NCI-H2081 treated with DMSO at 0.1 percent for 48 hours (cell line): ENCODE results near the gene KRT8.

Experiments used
- DNase-seq: peaks from one replicate; lab custom pipeline; 2025; lab: John Stamatoyannopoulos, UW

The KRT8 gene

DNA sequence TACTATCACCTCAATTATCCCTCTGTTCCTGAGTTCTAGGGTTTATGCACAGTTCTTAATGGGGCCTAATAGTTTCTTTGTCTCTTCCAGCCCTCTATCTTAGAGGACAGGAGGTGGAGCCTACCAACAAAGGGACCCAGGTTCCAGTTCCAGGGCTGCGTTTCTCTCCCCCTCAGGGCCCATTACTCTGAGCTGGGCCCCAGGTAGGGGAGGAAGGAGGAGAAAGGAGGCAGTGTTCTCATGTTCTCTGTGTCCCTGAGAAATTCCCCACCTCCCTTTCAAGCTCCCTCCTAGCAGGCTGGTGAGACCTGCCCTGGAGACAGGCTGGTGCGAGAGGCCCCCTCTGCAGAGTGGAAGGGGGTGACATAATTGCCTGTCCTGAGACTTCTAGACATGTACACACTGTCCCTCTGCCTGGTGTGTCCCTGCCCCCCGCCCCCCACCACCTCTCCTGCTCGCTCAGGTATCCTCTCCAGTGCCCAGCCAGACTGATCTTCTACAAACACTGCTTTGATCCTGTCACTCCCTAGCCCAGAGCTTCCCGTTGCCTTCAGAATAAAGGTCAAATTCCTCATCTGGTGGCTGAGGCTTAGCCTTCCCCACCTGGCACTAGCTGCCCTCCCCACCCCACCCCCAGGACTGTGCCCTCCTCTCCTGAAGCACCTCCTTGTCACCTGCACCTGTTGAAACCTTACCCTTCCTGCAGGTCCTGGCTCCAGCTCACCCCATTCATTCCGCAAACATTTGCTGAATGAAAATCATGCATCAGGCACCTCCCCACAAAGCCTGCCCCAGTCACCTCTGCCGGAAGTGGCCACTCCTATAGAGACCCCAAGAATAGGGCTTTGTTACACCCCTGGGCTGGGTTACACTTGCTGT, 21.1 kb upstream of the KRT8 start:
- no peak for DNase-seq

DNA sequence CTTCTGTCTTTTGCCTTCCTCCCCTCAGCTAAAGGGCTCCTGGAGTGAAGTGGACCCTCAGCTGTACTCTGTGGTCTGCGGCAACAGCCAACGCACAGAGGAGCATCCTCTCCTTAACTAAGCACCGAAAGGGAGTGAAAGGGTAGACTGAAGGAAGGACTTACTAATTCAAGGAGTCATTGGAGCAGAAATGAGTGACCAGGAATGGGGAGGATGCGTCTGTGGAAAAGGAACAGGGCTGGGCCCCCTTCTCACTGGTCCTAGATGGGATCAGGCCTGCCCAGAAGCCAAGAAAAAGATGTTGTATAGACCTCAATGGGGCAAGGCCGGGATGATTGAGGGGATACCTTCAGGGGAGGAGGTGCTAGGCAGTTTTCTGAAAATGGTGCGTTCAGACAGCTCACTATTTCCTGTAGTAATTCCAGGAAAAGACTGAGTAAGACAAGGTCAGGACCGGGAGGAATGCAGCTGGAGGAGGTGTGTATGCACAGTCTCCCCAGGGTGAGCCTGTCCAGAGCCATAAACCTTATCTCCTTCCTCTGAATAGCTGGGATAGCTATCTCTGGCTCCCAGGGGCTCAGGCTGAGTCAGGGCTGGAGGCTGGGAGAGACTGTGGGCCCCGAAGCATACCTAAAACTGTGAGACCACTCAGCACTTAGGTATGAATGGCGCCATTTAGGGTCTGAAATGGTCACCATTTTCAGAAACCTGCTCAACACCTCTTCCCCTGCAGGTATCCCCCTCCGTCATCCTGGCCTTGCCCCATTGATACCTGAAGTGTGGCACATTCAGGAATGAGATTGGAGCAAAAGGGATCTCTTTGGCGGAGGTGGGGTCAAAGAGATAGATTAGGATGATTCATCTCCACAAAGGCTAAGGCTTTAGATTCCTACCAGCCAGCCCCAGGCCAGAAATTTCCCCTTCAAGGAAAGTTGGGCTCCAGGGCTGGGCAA, 20.2 kb upstream of the KRT8 start:
- no peak for DNase-seq

DNA sequence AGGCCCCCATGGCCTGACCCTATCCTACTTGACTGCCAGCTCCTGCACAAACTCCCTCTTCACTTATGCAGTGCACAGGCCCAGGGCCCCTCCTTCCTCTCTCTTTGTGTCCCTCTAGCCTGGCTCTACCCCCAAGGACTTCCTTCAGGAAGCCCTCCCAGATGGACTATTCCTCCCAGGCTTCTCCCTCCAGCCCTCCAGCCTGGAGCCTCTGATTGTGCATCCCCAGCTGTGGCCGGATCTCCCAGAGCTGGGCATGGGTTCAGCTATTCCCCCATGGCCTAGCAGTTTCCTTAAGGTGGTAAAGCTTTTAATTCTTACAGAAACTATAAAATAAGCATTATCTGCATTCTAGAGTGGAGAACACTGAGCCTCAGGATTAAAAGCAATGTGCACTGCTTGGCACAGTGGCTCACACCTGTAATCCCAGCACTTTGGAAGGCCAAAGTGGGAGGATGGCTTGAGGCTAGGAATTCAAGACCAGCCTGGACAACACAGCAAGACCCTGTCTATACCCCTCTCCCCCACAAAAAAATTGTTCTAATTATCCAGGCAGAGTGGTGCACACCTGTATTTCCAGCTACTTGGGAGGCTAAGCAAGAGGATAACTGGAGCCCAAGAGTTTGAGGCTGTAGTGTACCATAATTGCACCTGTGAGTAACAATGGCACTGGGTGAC, 16.8 kb upstream of the KRT8 start:
- no peak for DNase-seq

DNA sequence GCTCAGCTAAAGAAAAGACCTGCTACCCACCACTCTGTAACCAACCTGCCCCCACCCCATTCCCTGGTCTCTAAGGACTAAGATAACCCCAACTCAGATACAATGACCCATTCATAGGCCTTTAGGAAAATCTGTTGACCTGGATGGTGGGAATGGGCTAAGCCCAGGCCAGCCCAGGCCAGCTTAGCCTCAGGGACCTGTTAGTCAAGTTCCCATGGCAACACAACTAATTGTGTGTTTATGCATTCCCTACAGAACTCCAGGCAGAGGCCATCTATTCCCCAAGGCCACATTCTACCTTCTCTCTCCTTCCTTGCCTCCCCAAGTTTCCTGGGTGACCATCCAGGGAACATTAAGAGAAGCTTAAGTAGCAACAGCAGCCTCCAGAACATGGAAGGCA, 16.1 kb upstream of the KRT8 start:
- no peak for DNase-seq

DNA sequence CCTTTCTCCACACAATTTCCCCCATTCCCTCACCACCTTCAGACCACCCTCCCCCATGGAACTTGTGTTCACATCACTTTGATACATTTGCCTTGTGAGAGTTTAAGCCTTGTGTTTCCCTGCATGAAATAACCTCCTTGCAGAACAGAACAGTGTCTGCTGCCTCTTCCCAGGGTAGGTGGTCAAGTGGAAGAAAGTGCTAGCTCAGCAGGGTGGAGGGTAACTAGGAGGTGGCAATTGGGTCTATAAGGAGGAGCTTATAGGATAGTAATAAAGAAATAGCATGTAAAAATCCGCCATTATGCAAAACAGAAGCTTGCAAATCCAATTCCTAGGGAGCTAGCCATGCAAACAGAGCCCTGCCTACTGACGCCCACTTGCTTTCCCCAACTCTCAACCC, 13.9 kb upstream of the KRT8 start:
- no peak for DNase-seq

DNA sequence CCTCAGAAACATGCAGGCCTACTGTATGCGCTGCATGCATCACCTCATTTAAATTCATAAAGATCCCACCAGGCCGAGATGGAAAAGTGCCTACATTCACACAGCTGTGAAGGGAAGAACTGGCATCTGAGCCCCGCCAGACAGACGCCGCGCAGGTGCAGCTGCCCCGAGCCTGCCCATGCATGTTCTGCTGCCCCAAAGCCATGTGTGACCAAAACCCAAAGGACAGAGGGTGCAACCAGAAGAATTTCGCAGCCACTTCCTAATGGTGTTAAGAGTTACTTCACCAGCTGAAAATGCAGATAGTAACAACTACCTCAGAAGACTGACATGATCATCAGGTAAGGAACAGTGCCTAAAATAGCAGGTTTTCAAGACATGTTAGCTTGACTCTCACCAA, 13.5 kb upstream of the KRT8 start:
- no peak for DNase-seq

DNA sequence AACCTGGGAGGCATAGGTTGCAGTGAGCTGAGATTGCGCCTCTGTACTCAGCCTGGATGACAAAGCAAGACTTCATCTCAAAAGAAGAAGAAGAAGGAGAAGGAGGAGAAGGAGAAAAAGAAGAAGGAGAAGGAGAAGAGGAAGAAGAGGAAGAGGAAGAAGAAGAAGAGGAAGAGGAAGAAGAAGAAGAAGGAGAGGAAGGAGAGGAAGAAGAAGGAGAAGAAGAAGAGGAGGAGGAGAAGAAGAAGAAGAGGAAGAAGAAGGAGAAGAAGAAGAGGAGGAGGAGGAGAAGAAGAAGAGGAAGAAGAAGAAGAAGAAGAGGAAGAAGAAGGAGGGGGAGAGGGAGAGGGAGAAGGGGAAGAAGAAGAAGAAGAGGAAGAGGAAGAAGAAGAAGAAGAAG, 12.9 kb upstream of the KRT8 start:
- DNase-seq, result no peak

DNA sequence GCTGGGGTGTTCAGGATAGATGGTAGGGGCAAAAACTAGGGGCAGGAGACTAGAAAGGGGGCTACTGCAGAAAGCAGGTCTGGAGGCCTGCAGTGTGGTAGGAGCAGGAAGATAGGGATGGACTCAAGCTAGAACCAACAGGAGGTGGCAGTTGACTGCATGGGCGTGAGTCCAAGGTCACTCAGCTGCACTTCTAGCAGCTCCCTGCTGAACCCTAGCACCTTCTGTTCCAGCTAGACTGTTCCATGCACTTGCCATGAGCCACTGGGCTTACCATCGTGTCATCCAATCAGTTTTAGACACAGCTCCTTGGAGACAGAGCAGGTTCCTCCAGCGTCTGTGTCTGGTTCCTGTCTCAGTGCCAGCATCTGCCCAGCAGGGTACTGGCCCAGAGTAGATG, 11.3 kb upstream of the KRT8 start:
- DNase-seq, result no peak

DNA sequence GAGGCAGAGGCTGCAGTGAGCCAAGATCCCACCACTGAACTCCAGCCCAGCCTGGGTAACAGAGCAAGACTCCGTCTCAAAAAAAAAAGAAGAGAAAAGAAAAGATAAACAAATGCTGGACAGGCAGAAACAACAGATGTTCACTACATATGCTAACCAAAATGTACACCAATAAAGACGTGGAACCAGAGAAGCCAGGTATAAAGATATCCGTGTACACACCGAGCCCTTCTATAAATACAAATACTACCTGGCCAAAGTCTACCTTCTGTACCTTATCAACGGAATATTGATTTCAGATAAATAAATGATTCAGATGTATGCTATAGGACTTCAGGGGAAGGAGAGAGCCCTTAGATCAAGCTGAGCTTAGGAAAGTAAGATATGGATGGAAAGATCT, 10.8 kb upstream of the KRT8 start:
- no peak for DNase-seq

DNA sequence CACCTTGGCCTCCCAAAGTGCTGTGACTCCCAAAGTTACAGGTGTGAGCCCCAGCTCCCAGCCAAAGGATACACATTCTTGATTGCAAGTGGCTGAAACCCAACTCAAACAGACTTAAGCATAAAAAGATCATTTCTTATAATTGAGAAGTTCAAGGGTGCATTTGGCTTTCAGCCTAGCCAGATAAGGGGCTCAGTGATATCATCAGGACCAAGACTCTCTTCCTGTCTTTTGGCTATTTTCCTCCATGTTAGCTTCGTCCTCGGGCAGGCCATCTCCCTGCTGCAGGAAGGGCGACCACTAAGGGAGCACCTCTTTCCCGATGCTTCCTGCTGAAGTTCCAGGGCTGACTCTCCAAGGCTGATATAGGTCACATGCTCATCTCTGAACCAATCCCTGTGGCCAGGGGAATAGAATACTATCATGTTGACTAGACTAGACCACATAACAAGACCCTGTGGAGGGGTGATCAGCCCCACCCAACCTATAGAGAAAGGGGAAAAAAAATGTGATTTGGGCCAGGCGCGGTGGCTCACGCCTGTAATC, 9.8 kb upstream of the KRT8 start:
- DNase-seq, result no peak

DNA sequence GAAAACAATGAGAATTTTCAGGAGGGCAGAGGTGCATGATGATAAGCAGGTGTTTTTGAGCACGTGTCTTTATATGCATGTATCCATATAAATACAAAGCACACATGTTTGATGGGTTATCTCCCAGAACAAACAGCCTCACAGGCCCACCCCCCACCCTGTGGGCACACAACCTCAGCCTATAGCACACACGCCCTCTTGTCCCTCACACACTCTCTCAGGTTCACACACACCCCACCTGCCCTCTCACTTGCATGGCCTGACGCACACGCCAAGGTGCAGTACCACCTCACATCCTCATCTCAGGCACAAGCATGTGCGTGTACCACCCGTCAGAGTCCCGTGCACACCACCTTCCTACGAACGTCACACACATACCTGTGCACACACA, 8.6 kb upstream of the KRT8 start:
- DNase-seq, result no peak

DNA sequence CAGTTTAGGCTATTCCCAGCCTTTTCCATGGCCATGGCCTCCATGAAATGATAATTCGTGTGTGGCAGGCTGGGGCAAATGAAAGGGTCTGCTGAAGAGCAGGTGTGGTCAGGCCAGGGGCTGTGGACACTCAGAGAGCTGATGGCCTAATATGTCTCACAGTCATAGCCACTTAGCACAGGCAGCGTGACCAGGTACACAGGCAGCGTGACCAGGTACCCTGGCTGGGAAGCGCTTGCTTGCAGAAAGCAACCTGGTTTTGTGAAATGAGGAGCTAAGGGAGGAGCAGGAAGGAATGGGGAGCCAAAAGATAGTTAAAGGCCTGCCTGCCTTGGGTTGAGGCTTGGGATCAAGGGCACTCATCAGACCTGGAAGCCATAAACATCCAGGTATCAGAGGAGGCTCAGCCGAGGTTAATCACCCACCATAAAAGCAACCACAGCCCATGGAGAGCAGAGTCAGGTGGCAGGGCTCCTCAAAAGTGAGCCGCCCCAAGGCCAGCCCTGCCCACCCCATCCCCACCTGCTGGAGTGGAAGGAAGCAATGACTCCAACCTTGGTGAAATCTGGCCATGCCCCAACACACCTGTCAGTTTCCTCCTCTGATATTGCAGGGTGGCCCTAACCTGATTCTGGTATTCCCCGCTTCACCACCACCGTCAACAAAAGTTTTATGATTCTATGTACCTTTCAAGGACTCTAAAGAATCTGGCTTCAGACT, 8.0 kb upstream of the KRT8 start:
- DNase-seq, result no peak

DNA sequence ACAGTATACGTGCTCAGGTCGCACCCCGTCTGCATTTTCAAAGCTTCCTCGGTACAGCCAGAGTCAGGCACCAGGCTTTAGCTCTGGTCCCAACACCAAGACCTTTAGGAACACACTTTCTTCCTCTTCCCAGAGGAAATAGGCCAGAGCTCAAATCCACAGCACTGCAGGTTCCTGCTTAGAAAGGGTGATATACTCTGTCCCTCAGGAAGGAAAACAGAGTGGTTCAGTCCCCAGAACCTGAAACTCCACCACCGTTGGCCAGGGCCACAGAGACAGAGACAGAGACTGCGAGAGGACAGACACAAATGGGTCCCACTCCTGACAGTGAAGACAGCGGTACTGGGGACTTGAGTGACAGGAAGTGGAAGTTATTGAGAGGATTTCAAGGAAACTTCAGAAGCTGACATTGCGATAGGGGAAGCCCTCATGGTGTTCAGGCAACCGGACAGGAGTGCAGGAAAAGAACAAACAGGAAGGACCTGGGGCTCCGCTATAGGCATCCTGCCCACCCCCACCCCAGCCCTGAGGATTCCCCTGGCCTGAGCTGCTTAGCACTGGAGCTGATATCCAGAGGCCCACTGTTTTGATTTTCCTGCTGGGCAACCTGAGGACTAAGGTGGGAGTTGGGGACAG, 5.5 kb upstream of the KRT8 start:
- no peak for DNase-seq

DNA sequence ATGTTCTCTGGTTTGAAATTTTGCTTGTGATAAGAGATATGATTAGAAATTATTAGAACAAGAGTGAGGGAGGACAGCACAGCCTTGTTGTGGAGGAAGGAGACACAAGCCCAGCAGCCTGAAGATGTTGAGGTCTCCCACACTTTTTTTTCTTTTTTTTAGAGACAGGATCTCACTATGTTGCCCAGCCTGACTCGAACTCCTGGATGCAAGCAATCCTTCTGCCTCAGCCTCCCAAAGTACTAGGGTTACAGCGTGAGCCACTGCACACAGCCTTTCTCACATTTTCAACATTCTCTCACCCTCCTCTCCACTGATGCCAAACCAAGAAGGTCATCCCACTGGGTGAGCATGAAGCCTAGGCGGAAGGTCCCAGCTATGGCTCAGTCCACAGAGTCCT, 4.9 kb upstream of the KRT8 start:
- no peak for DNase-seq

DNA sequence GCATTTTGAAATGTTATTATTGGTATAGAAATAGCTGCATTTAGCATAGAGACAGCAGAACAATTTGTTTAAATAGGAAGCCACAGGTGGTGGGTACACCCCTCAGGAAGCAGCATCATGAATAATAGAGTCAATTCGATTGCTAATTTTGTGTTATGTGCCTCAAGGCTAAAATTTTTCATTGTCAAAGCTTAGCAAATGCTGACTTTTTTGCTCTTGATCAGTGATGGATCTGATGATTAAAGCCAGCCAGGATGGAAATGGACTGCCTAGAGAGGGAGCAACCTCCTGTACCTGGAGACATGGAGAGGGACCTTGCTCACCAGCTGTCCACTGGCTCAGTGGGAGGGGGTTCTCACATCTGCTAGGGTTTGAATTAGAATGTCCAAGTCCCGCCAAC, 4.5 kb upstream of the KRT8 start:
- peak; percentile 47 for DNase-seq

DNA sequence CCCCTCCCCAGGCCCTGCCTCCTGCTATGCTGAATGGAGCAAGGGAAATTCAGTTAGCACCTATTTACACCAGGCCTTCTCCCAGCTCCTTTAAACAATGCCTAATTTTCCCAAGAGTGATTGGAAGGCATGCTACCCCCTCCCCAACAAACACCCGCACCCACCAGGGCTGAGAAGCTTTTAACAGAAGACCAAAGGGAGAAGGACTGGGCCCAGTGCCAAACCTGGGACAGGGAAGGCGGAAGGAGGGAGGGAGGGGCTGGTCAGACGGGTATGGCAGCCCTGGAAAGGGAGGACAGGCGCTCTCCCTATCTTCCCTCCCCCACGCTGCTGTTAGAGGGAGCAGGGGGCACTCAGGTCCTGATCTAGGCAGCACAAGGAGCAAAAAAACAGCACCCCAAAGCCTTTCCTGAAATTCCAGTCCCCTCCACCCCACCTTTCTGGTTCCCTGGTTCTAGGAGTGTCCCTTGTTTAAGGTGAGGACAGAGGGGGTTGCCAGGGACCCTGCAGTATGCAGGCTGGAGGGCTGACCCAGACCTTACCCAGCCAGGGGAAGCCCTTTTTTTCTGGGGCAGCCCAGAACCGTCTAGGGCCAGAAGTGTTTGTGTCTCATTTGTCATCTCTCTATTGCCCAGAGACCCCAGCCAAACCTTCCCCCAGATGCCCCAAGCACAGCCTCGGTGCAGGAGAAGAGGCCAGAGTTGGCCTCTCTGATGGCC, 2.4 kb upstream of the KRT8 start:
- peak; percentile 60 for DNase-seq

DNA sequence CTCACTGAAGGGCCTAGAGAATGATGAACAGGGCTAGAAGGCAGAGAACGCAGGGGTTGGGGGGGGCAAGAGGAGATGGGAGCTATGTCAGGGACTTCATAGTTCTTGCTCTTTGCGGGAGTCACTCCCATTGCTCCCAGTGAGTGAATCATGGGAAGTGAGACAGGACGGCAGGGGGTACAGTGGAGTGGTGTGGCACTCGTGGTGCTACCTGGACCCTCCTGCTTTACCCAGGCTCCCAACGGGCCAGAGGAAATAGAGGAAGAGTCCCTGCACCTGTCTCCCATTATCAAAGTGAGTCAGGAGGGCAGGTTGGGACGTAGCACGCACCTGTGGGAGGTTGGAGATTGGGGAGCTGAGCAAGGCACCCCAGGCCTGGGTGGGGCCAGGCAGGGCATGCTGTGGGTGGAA, 1.3 kb upstream of the KRT8 start:
- DNase-seq, result no peak

DNA sequence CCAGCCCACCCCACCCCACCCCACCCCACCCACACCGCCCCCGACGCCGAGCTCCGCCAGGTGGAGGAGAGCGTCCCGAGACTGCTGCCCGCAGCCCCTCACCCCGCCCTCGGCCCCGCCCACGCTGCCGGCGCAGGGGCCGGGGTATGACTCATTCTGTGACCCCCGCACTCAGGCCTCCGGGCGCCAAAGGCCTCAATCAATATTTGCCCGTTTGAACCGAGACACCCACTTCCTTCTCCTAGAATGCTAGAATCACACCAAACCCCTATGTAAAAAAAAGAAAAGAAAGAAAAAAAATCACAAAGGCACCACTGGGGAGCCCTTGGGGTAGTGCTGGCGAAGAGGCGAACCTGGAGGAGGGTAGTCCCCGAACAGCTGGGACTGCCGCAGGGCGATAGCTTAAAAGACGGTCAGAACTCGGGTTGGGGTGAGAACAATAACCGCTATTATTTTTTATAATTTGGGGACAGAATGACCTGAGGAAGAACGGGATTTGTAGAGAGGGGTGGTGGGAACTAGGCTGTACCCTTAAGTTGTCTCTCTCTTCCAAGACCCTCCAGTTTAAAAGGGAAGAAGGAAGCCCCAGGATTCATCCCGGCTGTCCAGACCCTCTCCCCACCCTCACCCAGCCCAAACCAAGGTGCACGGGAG, 894 bp downstream of the KRT8 start:
- no peak for DNase-seq

DNA sequence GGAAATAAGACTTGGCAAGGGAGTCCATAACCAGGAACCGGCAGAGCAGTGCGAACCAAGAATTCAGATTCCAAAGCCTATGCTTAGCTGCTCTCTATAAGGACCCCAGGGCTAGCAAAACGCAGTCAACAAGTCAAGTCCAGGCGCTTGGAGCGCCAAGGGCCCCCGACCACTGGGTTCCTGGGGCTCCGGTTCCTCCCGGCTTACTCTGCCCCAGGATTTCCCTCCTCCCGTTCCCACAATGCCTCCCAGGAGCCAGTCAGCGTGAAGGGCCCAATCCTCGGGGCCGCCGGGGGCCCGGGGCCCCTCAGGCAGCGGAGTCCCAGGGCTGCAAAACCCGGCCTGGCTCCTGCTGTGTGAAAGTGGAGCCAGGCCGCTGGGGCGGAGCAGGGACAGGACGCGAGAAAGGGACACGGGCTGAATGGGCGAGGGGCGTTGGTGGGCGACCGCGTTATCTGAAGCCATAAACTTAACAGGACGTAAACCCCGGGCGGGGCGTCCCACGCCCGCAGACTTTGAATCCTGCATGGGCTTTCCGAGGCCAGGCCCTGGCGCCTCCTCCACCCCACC, 1.5 kb downstream of the KRT8 start:
- DNase-seq, result no peak
